HG02884 (cell line): ENCODE measurements around the gene CACNG4.

ENCODE experiments used
- ATAC-seq: cut with Tn5 transposase; IDR thresholded peaks from one replicate; pipeline ENCODE4 v1.9.1; 2021; ENCODE audit warnings: mild to moderate bottlenecking, moderate library complexity; ENCODE audit not compliant: unreplicated experiment

Gene CACNG4

GRCh38 chr17:66983414-66984021, 19.0 kb downstream of the CACNG4 start:
- ATAC-seq, result no peak

GRCh38 chr17:66984730-66985129, 20.2 kb downstream of the CACNG4 start:
- ATAC-seq, result no peak

- peak; percentile 73 for ATAC-seq
These were observed 21.1 kb downstream of the CACNG4 start for GRCh38 chr17:66985338-66986237.

GRCh38 chr17:66986659-66987058, 22.2 kb downstream of the CACNG4 start:
- no peak for ATAC-seq

GRCh38 chr17:66987059-66987616, 22.6 kb downstream of the CACNG4 start:
- no peak for ATAC-seq

- ATAC-seq, result no peak
These were observed 23.7 kb downstream of the CACNG4 start for GRCh38 chr17:66988069-66988798.

GRCh38 chr17:66989076-66989475, 24.6 kb downstream of the CACNG4 start:
- ATAC-seq, result no peak

GRCh38 chr17:66989579-66989978, 25.1 kb downstream of the CACNG4 start:
- ATAC-seq, result no peak

- no peak for ATAC-seq
These were observed 25.5 kb downstream of the CACNG4 start for GRCh38 chr17:66990047-66990446.

GRCh38 chr17:66992911-66993442, 28.5 kb downstream of the CACNG4 start:
- no peak for ATAC-seq

GRCh38 chr17:66994361-66994760, 29.9 kb downstream of the CACNG4 start:
- ATAC-seq, result no peak

- ATAC-seq, result no peak
These were observed 30.5 kb downstream of the CACNG4 start for GRCh38 chr17:66994930-66995535.

GRCh38 chr17:66995944-66996343, 31.4 kb downstream of the CACNG4 start:
- no peak for ATAC-seq

- ATAC-seq, result no peak
These were observed 32.4 kb downstream of the CACNG4 start for GRCh38 chr17:66996926-66997325.

- ATAC-seq, result no peak
These were observed 38.7 kb downstream of the CACNG4 start for GRCh38 chr17:67003231-67003630.

GRCh38 chr17:67004181-67004580, 39.7 kb downstream of the CACNG4 start:
- ATAC-seq, result no peak

- no peak for ATAC-seq
These were observed 42.8 kb downstream of the CACNG4 start for GRCh38 chr17:67007266-67007665.

- ATAC-seq, result no peak
These were observed 43.6 kb downstream of the CACNG4 start for GRCh38 chr17:67008101-67008500.

- no peak for ATAC-seq
These were observed 47.1 kb downstream of the CACNG4 start for GRCh38 chr17:67011527-67012175.

GRCh38 chr17:67013891-67014290, 49.4 kb downstream of the CACNG4 start:
- no peak for ATAC-seq
